ENCODE results near the gene NDUFS8.

Gene NDUFS8

GRCh38 chr11:68064926-68065325 is 34.4 kb downstream of the NDUFS8 start:
- no peak for TF ChIP-seq CTCF (IDR thresholded peaks at IDR 0.05; ENCODE audit: borderline replicate concordance, insufficient read depth, low read depth, low read length)
- H3K4me3 ChIP-seq (ENCODE audit: low read depth, low read length), result no peak overlapping the region

- H3K4me3 ChIP-seq (ENCODE audit: low read depth, low read length), result no peak overlapping the region
- TF ChIP-seq CTCF (IDR thresholded peaks at IDR 0.05; ENCODE audit: borderline replicate concordance, insufficient read depth, low read depth, low read length), result no peak
These were observed 35.4 kb downstream of the NDUFS8 start for GRCh38 chr11:68065841-68066240.

GRCh38 chr11:68066742-68067141 is 36.3 kb downstream of the NDUFS8 start:
- no peak for TF ChIP-seq CTCF (IDR thresholded peaks at IDR 0.05; ENCODE audit: borderline replicate concordance, insufficient read depth, low read depth, low read length)
- no peak overlapping the region for H3K4me3 ChIP-seq (ENCODE audit: low read depth, low read length)

GRCh38 chr11:68067991-68068390 is 37.5 kb downstream of the NDUFS8 start:
- TF ChIP-seq CTCF (IDR thresholded peaks at IDR 0.05; ENCODE audit: borderline replicate concordance, insufficient read depth, low read depth, low read length), result no peak

GRCh38 chr11:68071281-68072048 is 41.0 kb downstream of the NDUFS8 start:
- H3K4me3 ChIP-seq (ENCODE audit: low read depth, low read length), result no peak overlapping the region
- TF ChIP-seq CTCF (IDR thresholded peaks at IDR 0.05; ENCODE audit: borderline replicate concordance, insufficient read depth, low read depth, low read length), result no peak

More at GRCh38 chr11:68067991-68068390, 37.5 kb downstream of the NDUFS8 start:
- H3K4me3 ChIP-seq (ENCODE audit: low read depth, low read length), result no peak overlapping the region

GRCh38 chr11:68074584-68075352 is 44.3 kb downstream of the NDUFS8 start:
- no peak for TF ChIP-seq CTCF (IDR thresholded peaks at IDR 0.05; ENCODE audit: borderline replicate concordance, insufficient read depth, low read depth, low read length)
- H3K4me3 ChIP-seq (ENCODE audit: low read depth, low read length), result no peak overlapping the region

Data from GM12875 (cell line).